Measurements from ENCODE around the gene HDHD2.
A peak's percentile ranks its signal among the peaks of the same experiment; 100 is the strongest.

The HDHD2 gene

GRCh38 chr18:47113796-47114540, 36.3 kb downstream of the HDHD2 start:
- no peak overlapping the region for H3K27ac ChIP-seq

GRCh38 chr18:47110492-47111274, 39.6 kb downstream of the HDHD2 start:
- H3K27ac ChIP-seq = no peak overlapping the region
- TF ChIP-seq CTCF (conservative IDR thresholded peaks at IDR 0.05) = no peak

More at GRCh38 chr18:47113796-47114540, 36.3 kb downstream of the HDHD2 start:
- no peak for TF ChIP-seq CTCF (conservative IDR thresholded peaks at IDR 0.05)

GRCh38 chr18:47109720-47110119, 40.6 kb downstream of the HDHD2 start:
- no peak overlapping the region for H3K27ac ChIP-seq
- no peak for TF ChIP-seq CTCF (conservative IDR thresholded peaks at IDR 0.05)

- H3K27ac ChIP-seq = no peak overlapping the region
- no peak for TF ChIP-seq CTCF (conservative IDR thresholded peaks at IDR 0.05)
These were observed 41.3 kb downstream of the HDHD2 start for GRCh38 chr18:47108998-47109405.

- no peak for TF ChIP-seq CTCF (conservative IDR thresholded peaks at IDR 0.05)
These were observed 41.9 kb downstream of the HDHD2 start for GRCh38 chr18:47108373-47108772.

GRCh38 chr18:47100212-47100831, 50.0 kb downstream of the HDHD2 start:
- no peak overlapping the region for H3K27ac ChIP-seq
- TF ChIP-seq CTCF (conservative IDR thresholded peaks at IDR 0.05) = peak; percentile 87

More at GRCh38 chr18:47108373-47108772, 41.9 kb downstream of the HDHD2 start:
- H3K27ac ChIP-seq = no peak overlapping the region

- TF ChIP-seq CTCF (conservative IDR thresholded peaks at IDR 0.05) = no peak
- H3K27ac ChIP-seq = no peak overlapping the region
These were observed 54.5 kb downstream of the HDHD2 start for GRCh38 chr18:47095810-47096209.
